HG03442 (cell line): Measurements from ENCODE around the gene PMPCB.
"Not testable (repeated sequence)": the region's sequence is repeated elsewhere in the genome, so short reads cannot be mapped to it uniquely, and the experiment has no call there.

Experiments used
- ATAC-seq: cut with Tn5 transposase; IDR thresholded peaks from one replicate; pipeline ENCODE4 v1.9.1; 2021; ENCODE audit warnings: mild to moderate bottlenecking, moderate library complexity; ENCODE audit not compliant: unreplicated experiment

PMPCB gene

GRCh38 chr7:103296901-103297836 lies at the start of gene PMPCB:
PMPCB (plus strand) TSS chr7:103297435; CDS start chr7:103297460, 25 bp downstream.
- peak; percentile 92 for ATAC-seq

- ATAC-seq = not testable (repeated sequence)
Observed at GRCh38 chr7:103253699-103254506, 43.3 kb upstream of the PMPCB start.

- not testable (repeated sequence) for ATAC-seq
Observed at GRCh38 chr7:103264054-103264453, 33.2 kb upstream of the PMPCB start.

GRCh38 chr7:103266229-103266628 lies 31.0 kb upstream of the PMPCB start:
- not testable (repeated sequence) for ATAC-seq

GRCh38 chr7:103273374-103273773 lies 23.9 kb upstream of the PMPCB start:
- not testable (repeated sequence) for ATAC-seq

GRCh38 chr7:103274867-103275266 lies 22.4 kb upstream of the PMPCB start:
- not testable (repeated sequence) for ATAC-seq

- ATAC-seq = not testable (repeated sequence)
Observed at GRCh38 chr7:103278195-103278594, 19.0 kb upstream of the PMPCB start.

- peak; percentile 39 for ATAC-seq
Observed at GRCh38 chr7:103279636-103279962, 17.6 kb upstream of the PMPCB start.

- peak; percentile 89 for ATAC-seq
Observed at GRCh38 chr7:103279963-103280802, 17.1 kb upstream of the PMPCB start.

- ATAC-seq = peak; percentile 9
Observed at GRCh38 chr7:103280803-103281155, 16.5 kb upstream of the PMPCB start.

GRCh38 chr7:103282802-103283427 lies 14.3 kb upstream of the PMPCB start:
- not testable (repeated sequence) for ATAC-seq

GRCh38 chr7:103292122-103292521 lies 5.1 kb upstream of the PMPCB start:
- ATAC-seq = no peak

GRCh38 chr7:103293526-103293925 lies 3.7 kb upstream of the PMPCB start:
- ATAC-seq = no peak

- ATAC-seq = no peak
Observed at GRCh38 chr7:103297837-103298179, 573 bp downstream of the PMPCB start.

GRCh38 chr7:103299660-103300059 lies 2.4 kb downstream of the PMPCB start:
- ATAC-seq = no peak

GRCh38 chr7:103301441-103301840 lies 4.2 kb downstream of the PMPCB start:
- ATAC-seq = no peak

- ATAC-seq = no peak
Observed at GRCh38 chr7:103307503-103308231, 10.4 kb downstream of the PMPCB start.

- ATAC-seq = no peak
Observed at GRCh38 chr7:103314852-103315251, 17.6 kb downstream of the PMPCB start.

GRCh38 chr7:103316380-103316941 lies 19.2 kb downstream of the PMPCB start:
- ATAC-seq = no peak

GRCh38 chr7:103317009-103317408 lies 19.8 kb downstream of the PMPCB start:
- ATAC-seq = no peak
